ENCODE data around the gene NTN4.

- no peak for TF ChIP-seq EZH2 (IDR thresholded peaks at IDR 0.05; ENCODE audit: borderline replicate concordance, low read depth, low read length, poor library complexity, severe bottlenecking)
- TF ChIP-seq CTCF (conservative IDR thresholded peaks at IDR 0.05; ENCODE audit: low read depth, low read length): no peak
Measured at GRCh38 chr12:95736631-95737030, 53.9 kb downstream of the NTN4 start.
